Measurements from ENCODE around the gene PTCH2.
"Not testable (repeated sequence)": the region's sequence is repeated elsewhere in the genome, so short reads cannot be mapped to it uniquely, and the experiment has no call there.

PTCH2 gene

DNA sequence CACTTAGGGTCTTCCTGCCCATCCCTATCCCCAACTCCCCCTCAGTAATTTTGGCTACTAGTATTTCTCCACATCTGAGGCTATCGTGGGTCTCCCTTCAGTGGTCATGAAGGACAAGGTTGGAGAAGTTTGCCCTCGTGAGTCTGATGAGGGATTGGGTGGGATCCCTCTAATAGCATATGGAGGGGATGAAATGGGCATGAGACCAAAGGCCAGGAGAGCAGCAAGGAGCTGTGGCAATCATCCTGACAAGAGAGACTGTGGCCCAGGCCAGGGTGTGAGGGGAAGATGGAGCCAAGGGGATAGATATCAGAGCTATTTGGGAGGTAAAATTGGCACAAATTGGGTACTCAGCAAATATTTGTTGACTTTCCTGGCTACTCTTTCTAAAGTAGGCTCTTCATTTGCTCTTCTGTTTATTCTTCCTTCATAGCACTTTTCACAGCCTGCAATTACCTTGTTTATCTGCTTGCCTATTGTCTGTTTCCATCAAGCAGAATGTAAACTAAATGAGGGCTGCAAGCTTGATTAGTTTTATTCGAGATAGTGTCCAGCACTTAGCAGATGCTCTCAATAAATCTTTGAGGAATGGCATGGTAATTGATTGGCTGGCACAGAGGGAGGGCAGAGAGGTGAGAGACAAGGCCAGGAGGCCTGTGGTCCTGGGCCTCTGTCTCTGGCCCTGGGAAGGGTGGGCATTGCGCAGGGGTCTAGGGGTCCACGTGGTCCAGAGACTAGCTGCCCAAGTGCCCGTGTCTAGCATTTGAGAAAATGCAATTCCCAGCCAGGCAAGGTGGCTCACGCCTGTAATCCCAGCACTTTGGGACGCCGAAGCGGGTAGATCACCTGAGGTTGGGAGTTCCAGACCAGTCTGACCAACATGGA lies 44.3 kb downstream of the PTCH2 start:
- no peak for FAIRE-seq
- no peak for TF ChIP-seq CTCF (IDR thresholded peaks at IDR 0.05; ENCODE audit: insufficient read depth, missing control alignments)
- no peak for DNase-seq (ENCODE audit: insufficient read length, low spot score)

- not testable (repeated sequence) for DNase-seq (ENCODE audit: insufficient read length, low spot score); FAIRE-seq
These were observed 45.2 kb downstream of the PTCH2 start for GRCh38 chr1:44797886-44798285.

DNA sequence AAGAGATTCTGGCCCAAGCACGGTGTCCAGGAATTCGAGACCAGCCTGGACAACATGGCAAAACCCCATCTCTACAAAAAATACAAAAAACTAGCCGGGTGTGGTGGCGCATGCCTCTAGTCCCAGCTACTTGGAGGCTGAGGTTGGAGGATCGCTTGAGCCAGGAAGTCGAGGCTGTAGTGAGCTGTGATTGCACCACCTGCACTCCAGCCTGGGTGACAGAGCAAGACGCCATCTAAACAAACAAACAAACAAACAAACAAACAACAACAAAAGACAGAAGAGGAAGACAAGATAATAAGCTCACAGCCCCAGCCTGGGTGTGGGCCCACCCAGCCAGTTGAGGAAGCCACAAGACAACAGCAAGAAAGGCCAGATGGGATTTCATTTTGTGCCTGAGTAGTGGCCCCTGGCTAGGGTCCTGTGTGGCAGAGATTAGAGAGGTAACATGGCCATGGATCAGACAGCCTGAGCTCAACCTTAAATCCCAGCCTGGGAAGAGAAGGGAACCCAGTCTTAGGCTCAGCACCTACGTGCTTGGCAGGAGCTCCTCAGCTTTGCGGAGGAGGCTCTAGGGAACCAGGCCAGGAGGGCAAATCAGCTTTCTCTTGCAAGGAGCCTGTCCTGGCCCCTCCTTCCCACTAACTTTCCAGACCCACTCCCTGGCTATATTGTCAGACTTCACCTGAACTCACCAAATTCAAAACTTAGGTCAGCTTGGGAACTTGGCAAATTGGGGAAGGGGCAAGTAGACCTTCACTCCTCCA lies 50.1 kb downstream of the PTCH2 start:
- DNase-seq (ENCODE audit: insufficient read length, low spot score) (no peak), FAIRE-seq (no peak)
- no peak for TF ChIP-seq CTCF (IDR thresholded peaks at IDR 0.05; ENCODE audit: insufficient read depth, missing control alignments)

DNA sequence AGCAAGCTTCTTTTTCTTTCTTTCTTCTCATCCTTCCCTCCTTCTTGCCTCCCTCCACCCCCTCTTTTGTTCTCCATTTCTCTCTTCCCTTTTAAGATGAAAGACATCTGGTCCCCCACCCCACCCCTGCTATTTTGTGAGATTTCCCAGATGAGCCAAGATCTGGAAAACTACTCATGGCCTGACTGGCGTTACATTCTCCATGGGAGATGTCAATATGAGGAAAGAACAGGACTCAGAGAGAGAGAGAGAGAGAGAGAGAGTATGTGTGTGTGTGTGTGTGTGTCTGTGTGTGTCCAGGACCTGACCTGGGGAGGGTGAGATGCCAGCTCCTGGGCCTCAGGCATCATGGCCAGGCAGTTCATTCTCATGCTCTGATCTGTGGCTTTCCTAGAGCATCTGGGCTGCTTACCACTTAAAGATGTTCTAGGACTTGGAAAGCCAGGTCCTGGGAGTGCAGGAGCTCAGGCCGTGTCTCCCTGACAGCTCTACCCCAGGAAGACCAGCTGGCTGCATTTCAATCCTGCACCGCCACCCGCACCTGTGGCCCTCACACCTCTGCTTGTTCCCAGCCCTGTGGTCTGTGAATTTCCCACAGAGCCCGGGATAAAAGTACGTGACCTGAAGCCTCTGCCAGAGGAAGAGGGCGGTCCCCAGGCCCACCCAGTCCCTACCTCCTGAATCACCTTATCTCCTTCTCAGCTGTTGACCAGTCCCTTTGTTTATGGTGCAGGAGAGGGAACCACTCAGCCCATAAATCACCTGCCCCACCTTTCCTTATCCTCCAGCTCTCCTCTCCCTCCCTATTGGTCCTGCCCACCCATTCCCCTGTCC lies 51.9 kb downstream of the PTCH2 start:
- DNase-seq (ENCODE audit: insufficient read length, low spot score) (no peak), FAIRE-seq (no peak)
- no peak for TF ChIP-seq CTCF (IDR thresholded peaks at IDR 0.05; ENCODE audit: insufficient read depth, missing control alignments)

DNA sequence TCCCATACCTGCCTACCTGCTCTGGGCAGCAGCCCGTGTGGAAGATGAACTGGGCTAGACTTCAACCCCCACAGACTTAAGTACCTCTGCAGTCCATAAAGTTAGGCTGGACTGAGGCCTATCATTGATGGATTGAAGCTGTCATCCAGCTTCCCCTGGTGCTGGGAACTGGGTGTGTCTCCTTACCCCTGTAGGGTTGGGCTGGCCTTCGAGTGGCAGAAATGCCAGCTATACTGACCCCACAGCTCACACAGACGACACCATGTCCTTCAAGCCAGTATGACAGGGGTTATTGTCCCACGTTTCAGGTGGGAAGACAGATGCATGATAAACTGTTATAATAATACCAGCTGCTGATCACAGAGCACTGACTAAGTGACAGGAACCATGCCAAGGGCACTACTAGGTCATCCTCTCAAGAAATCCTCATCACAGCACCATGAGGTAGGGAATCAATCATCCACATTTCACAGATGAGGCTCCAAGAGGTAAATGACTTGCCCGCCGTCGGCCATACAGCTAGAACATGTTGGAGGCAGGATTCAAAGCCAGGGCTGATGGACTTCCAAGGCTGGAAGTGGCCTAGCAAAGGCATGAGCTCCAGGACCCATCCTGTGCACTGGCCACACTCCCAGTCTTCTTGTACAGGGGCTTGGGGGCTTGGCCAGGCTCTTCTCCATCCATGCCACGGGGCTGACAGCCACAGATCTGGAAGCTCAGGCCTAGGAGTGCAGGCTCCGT lies 54.8 kb downstream of the PTCH2 start, which contains the start of gene BEST4:
TSS of gene BEST4 (minus strand) at position 51 of the 741 bp plus-strand sequence. CDS start 465 bp downstream, outside the sequence.
- no peak for DNase-seq (ENCODE audit: insufficient read length, low spot score)
- TF ChIP-seq CTCF (IDR thresholded peaks at IDR 0.05; ENCODE audit: insufficient read depth, missing control alignments) = no peak
- FAIRE-seq = no peak

GRCh38 chr1:44787506-44787905 lies 55.5 kb downstream of the PTCH2 start:
- DNase-seq (ENCODE audit: insufficient read length, low spot score) (no peak), FAIRE-seq (no peak)
- TF ChIP-seq CTCF (IDR thresholded peaks at IDR 0.05; ENCODE audit: insufficient read depth, missing control alignments) = no peak

Measured in D721Med (cell line).